Measurements from ENCODE around the gene NCBP3.

The NCBP3 gene

DNA sequence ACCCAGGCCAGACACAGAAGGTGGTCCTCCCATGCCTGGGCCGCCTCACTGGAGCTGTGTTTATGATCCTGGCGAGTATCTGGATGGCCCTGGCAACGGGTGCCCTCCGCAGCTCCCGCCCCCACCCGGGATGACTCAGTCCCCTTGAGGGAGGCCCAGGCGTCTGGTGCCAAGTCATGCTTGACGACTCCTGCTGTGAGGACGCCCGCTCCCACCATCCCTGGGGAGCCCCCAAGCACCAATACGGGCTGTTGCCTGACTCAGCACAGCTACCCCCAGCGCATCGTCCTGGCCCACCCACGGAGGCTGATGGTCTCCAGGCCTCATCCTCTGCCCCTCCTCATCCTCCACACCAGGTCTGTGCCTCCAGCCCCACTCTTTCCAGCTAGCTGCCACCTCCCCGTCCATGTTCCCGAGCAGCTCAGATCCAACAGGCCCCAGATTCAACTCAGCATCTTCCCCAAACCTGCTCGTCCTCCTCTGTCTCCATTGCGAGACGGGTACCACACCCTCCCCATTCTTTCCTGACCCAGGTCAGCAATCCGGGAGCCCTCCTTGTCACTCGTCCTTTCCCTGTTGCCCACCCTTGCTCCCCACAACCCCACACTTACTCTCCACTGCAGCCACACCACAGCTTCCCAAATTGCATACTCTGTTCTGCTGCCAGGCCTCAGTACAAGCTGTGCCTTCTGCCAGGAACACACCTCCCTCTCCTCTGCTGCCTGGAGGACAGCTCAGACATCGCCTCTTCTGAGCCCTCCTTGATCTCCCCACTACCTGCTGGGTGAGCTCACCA is 44.2 kb upstream of the NCBP3 start:
- H3K9me3 ChIP-seq (ENCODE audit: control insufficient read depth, insufficient read depth, low read depth, low read length) = no peaks in the 10 kb centered on the region
- peaks cover 42% of the 10 kb centered on the region for H3K4me1 ChIP-seq (ENCODE audit: control insufficient read depth, insufficient read depth, low read length)
- ChIA-PET POLR2A (interaction anchor here (0.5 to 1.8 kb wide), 13 partner anchors 10 to 1496 kb away, joined by 3 to 11 read pairs (median 4); partner anchors contain the start of genes HASPIN and NCBP3), CTCF (interaction anchor here (0.6 to 3.0 kb wide), 8 partner anchors 16 to 1065 kb away, joined by 3 to 16 read pairs (median 5); partner anchors contain the start of gene NCBP3)
- H3K27ac ChIP-seq (ENCODE audit: extremely low read depth, low read depth, low read length) = peak overlapping the region; percentile 90
- no peak overlapping the region for H3K4me3 ChIP-seq (ENCODE audit: low read depth, low read length)
- H3K36me3 ChIP-seq (ENCODE audit: control insufficient read depth in 2 of 2, insufficient read depth in 1 of 2, low read length in 2 of 2) = peaks cover 0 to 8% of the 10 kb centered on the region in 2 experiments; a peak in 1 of 3 replicates
- peak; percentile 93 for TF ChIP-seq ZBTB20 (tag by site-specific recombination; IDR thresholded peaks at IDR 0.05)
- TF ChIP-seq ZNF214 (tag by site-specific recombination; IDR thresholded peaks at IDR 0.05; ENCODE audit: borderline replicate concordance) = no peak
- TF ChIP-seq, protein P1, sequence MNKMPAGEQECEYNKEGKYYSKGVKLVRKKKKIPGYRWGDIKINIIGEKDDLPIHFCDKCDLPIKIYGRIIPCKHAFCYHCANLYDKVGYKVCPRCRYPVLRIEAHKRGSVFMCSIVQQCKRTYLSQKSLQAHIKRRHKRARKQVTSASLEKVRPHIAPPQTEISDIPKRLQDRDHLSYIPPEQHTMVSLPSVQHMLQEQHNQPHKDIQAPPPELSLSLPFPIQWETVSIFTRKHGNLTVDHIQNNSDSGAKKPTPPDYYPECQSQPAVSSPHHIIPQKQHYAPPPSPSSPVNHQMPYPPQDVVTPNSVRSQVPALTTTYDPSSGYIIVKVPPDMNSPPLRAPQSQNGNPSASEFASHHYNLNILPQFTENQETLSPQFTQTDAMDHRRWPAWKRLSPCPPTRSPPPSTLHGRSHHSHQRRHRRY (tag by site-specific recombination; IDR thresholded peaks at IDR 0.05) = peak; percentile 100
- TF ChIP-seq ZNF211 (tag by site-specific recombination; IDR thresholded peaks at IDR 0.05; ENCODE audit: low read depth) = no peak
- TF ChIP-seq, protein P2, sequence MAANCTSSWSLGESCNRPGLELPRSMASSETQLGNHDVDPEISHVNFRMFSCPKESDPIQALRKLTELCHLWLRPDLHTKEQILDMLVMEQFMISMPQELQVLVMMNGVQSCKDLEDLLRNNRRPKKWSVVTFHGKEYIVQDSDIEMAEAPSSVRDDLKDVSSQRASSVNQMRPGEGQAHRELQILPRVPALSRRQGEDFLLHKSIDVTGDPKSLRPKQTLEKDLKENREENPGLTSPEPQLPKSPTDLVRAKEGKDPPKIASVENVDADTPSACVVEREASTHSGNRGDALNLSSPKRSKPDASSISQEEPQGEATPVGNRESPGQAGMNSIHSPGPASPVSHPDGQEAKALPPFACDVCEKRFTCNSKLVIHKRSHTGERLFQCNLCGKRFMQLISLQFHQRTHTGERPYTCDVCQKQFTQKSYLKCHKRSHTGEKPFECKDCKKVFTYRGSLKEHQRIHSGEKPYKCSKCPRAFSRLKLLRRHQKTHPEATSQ (tag by site-specific recombination; IDR thresholded peaks at IDR 0.05) = peak; percentile 97
- TF ChIP-seq TCF7L2 (IDR thresholded peaks at IDR 0.05; ENCODE audit: borderline replicate concordance, low read depth, low read length) = no peak
- TF ChIP-seq TRIM28 (IDR thresholded peaks at IDR 0.05; ENCODE audit: borderline replicate concordance, low read length) = no peak
- TF ChIP-seq, protein P3, sequence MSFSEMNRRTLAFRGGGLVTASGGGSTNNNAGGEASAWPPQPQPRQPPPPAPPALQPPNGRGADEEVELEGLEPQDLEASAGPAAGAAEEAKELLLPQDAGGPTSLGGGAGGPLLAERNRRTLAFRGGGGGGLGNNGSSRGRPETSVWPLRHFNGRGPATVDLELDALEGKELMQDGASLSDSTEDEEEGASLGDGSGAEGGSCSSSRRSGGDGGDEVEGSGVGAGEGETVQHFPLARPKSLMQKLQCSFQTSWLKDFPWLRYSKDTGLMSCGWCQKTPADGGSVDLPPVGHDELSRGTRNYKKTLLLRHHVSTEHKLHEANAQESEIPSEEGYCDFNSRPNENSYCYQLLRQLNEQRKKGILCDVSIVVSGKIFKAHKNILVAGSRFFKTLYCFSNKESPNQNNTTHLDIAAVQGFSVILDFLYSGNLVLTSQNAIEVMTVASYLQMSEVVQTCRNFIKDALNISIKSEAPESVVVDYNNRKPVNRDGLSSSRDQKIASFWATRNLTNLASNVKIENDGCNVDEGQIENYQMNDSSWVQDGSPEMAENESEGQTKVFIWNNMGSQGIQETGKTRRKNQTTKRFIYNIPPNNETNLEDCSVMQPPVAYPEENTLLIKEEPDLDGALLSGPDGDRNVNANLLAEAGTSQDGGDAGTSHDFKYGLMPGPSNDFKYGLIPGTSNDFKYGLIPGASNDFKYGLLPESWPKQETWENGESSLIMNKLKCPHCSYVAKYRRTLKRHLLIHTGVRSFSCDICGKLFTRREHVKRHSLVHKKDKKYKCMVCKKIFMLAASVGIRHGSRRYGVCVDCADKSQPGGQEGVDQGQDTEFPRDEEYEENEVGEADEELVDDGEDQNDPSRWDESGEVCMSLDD (tag by site-specific recombination; IDR thresholded peaks at IDR 0.05) = peak; percentile 98
- no peak for TF ChIP-seq ZNF19 (tag by site-specific recombination; IDR thresholded peaks at IDR 0.05; ENCODE audit: low read depth)
- no peak for TF ChIP-seq ZNF521 (tag by site-specific recombination; IDR thresholded peaks at IDR 0.05)
- TF ChIP-seq ZNF560 (tag by site-specific recombination; IDR thresholded peaks at IDR 0.05; ENCODE audit: borderline replicate concordance) = no peak
- no peak for TF ChIP-seq ZFP3 (tag by site-specific recombination; IDR thresholded peaks at IDR 0.05; ENCODE audit: low read depth)
- peak; percentile 43; the same call in 1 of the 2 replicates for TF ChIP-seq ZNF658 (tag by site-specific recombination; IDR thresholded peaks at IDR 0.05)
- peak; percentile 96 for TF ChIP-seq ZNF785 (tag by site-specific recombination; IDR thresholded peaks at IDR 0.05)
- peak; percentile 100 for TF ChIP-seq ZNF324 (tag by site-specific recombination; IDR thresholded peaks at IDR 0.05)
- TF ChIP-seq ZIC2 (tag by site-specific recombination; IDR thresholded peaks at IDR 0.05) = peak; percentile 100
- TF ChIP-seq, protein P4, sequence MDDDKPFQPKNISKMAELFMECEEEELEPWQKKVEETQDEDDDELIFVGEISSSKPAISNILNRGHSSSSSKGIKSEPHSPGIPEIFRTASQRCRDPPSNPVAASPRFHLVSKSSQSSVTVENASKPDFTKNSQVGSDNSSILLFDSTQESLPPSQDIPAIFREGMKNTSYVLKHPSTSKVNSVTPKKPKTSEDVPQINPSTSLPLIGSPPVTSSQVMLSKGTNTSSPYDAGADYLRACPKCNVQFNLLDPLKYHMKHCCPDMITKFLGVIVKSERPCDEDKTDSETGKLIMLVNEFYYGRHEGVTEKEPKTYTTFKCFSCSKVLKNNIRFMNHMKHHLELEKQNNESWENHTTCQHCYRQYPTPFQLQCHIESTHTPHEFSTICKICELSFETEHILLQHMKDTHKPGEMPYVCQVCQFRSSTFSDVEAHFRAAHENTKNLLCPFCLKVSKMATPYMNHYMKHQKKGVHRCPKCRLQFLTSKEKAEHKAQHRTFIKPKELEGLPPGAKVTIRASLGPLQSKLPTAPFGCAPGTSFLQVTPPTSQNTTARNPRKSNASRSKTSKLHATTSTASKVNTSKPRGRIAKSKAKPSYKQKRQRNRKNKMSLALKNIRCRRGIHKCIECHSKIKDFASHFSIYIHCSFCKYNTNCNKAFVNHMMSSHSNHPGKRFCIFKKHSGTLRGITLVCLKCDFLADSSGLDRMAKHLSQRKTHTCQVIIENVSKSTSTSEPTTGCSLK (tag by site-specific recombination; IDR thresholded peaks at IDR 0.05) = no peak
- TF ChIP-seq ZNF366 (tag by site-specific recombination; conservative IDR thresholded peaks at IDR 0.05) = peak; percentile 97
- peak; percentile 98 for TF ChIP-seq IKZF3 (tag by site-specific recombination; IDR thresholded peaks at IDR 0.05)
- TF ChIP-seq ZNF747 (tag by site-specific recombination; IDR thresholded peaks at IDR 0.05) = no peak
- no peak for TF ChIP-seq PRDM1 (tag by site-specific recombination; IDR thresholded peaks at IDR 0.05)
- peak; percentile 88; the same call in 1 of the 2 replicates for TF ChIP-seq ZNF621 (tag by site-specific recombination; IDR thresholded peaks at IDR 0.05)
- TF ChIP-seq ZNF394 (tag by site-specific recombination; IDR thresholded peaks at IDR 0.05; ENCODE audit: borderline replicate concordance) = peak; percentile 97
- no peak for TF ChIP-seq ZNF530 (tag by site-specific recombination; IDR thresholded peaks at IDR 0.05; ENCODE audit: low read depth)
- peak; percentile 98 for TF ChIP-seq ZFP37 (tag by site-specific recombination; IDR thresholded peaks at IDR 0.05)
- peak; percentile 83 for TF ChIP-seq SP2 (tag by site-specific recombination; IDR thresholded peaks at IDR 0.05)
- peak; percentile 99 for TF ChIP-seq ZBTB1 (tag by site-specific recombination; IDR thresholded peaks at IDR 0.05)
- no peak for TF ChIP-seq ZNF544 (tag by site-specific recombination; IDR thresholded peaks at IDR 0.05)
- TF ChIP-seq ZNF514 (tag by site-specific recombination; IDR thresholded peaks at IDR 0.05) = no peak

Data from HEK293 (cell line).